ENCODE measurements around the gene RBM11.

DNA sequence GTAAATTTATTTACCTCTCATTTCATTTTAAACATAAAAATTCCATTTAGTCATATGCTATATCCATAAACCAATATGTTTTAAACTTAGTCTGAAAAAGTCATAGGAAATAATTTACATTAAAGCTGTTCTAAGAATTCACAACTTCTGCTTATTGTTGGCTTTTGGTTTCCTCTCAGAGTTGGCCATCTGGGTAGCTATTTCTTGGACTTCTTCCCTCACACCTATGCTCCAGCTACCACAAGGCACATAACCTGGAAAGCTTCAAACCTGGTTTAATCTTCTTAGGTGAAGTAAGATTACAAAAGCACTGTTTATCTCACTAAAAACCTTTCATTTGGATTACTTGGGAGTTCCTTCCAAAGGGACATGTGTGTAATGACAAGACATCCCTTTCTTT is 29.8 kb downstream of the RBM11 start:
- no peak for TF ChIP-seq POLR2A (IDR thresholded peaks at IDR 0.05; ENCODE audit: low read length)
- TF ChIP-seq GATA1 (IDR thresholded peaks at IDR 0.05; ENCODE audit: low read depth, low read length): no peak

All from erythroblast (primary cell).